Breast epithelium (tissue), 3 donors: ENCODE measurements around the gene SHH.

Experiments
- CTCF ChIP-seq, 3 donors: fragments of 450-650 bp; IDR thresholded peaks; one replicate each; pipeline ENCODE4 v1.5.1; 2016 to 2017; ENCODE audit warnings: antibody characterized with exemption in 3 of 3, mild to moderate bottlenecking in 3 of 3, moderate library complexity in 3 of 3
- POLR2A ChIP-seq: fragments of 450-650 bp; IDR thresholded peaks from one replicate; pipeline ENCODE4 v1.6.1; 2016; ENCODE audit warnings: antibody characterized with exemption, mild to moderate bottlenecking, moderate library complexity
- POLR2AphosphoS5 ChIP-seq, 3 donors: sonication (generic); formaldehyde crosslinking; IDR thresholded peaks; one replicate each; pipeline ENCODE4 v1.6.1; 2017; ENCODE audit warnings: antibody characterized with exemption in 3 of 3

- TF ChIP-seq CTCF (IDR thresholded peaks at IDR 0.05) (no peak), POLR2AphosphoS5 (IDR thresholded peaks at IDR 0.05) (no peak), POLR2A (no peak)
These were observed 58.1 kb downstream of the SHH start for GRCh38 chr7:155754165-155754564.
